GM23338 (cell line): Measurements from ENCODE around the gene ANKRD13B. TPM values are rescaled to one million over a fixed set of nuclear protein-coding genes. Genes with fewer than 3 reads are reported as not detected.
A peak's percentile ranks its signal among the peaks of the same experiment; 100 is the strongest.

Source experiments
- ATAC-seq: fragments of 200-7000 bp; cut with Tn5 transposase; 3 replicates; pipeline ENCODE4 v1.9.1; 2020
- DNase-seq: peaks from one replicate; pipeline ENCODE4 v3.0.0-alpha.2; 2015; ENCODE audit warnings: low spot score
- H2AFZ ChIP-seq: fragments of 200-600 bp; sonication (generic); 2 replicates; pipeline ENCODE4 v1.8.0; 2016; ENCODE audit warnings: antibody characterized with exemption, mild to moderate bottlenecking, moderate library complexity
- H3F3A ChIP-seq: fragments of 200-600 bp; sonication (generic); replicated peaks from 2 replicates; pipeline ENCODE4 v1.8.0; 2017; ENCODE audit warnings: antibody characterized with exemption, mixed run types, low read depth
- H3K27ac ChIP-seq: fragments of 200-600 bp; sonication (generic); 2 replicates; pipeline ENCODE4 v1.6.1; 2016; ENCODE audit warnings: low read depth
- H3K27me3 ChIP-seq: fragments of 200-600 bp; sonication (generic); 2 replicates; pipeline ENCODE4 v1.8.0; 2016; ENCODE audit warnings: mild to moderate bottlenecking, mixed run types, moderate library complexity; ENCODE audit not compliant: insufficient read depth
- H3K36me3 ChIP-seq: fragments of 200-600 bp; sonication (generic); 2 replicates; pipeline ENCODE4 v1.8.0; 2016; ENCODE audit warnings: mild to moderate bottlenecking; ENCODE audit not compliant: insufficient read depth
- H3K4me1 ChIP-seq: fragments of 200-600 bp; sonication (generic); 2 replicates; pipeline ENCODE4 v1.8.0; 2016; ENCODE audit warnings: mild to moderate bottlenecking, moderate library complexity; ENCODE audit not compliant: insufficient read depth
- H3K4me2 ChIP-seq: fragments of 200-600 bp; sonication (generic); 2 replicates; pipeline ENCODE4 v1.7.1; 2017; ENCODE audit warnings: mixed run types
- H3K4me3 ChIP-seq: fragments of 200-600 bp; sonication (generic); 2 replicates; pipeline ENCODE4 v1.6.1; 2016; ENCODE audit warnings: mixed run types
- H3K79me2 ChIP-seq: fragments of 200-600 bp; sonication (generic); replicated peaks from 2 replicates; pipeline ENCODE4 v1.8.0; 2017; ENCODE audit warnings: mild to moderate bottlenecking; ENCODE audit not compliant: insufficient read depth
- H3K9me2 ChIP-seq: fragments of 200-600 bp; sonication (generic); 2 replicates; pipeline ENCODE4 v1.8.0; 2017; ENCODE audit not compliant: insufficient read depth
- H4K20me1 ChIP-seq: fragments of 200-600 bp; sonication (generic); replicated peaks from 2 replicates; pipeline ENCODE4 v1.8.0; 2017; ENCODE audit warnings: mild to moderate bottlenecking; ENCODE audit not compliant: insufficient read depth
- H3K27ac Mint-ChIP-seq: 2 replicates; pipeline ENCODE4 v1.8.0; 2020; ENCODE audit warnings: inconsistent platforms, mild to moderate bottlenecking, moderate library complexity, mixed read lengths
- H3K27me3 Mint-ChIP-seq: 3 replicates; pipeline ENCODE4 v1.8.0; 2022; ENCODE audit warnings: low read depth, mild to moderate bottlenecking, moderate library complexity, mixed read lengths, inconsistent platforms; ENCODE audit not compliant: insufficient read depth, poor library complexity
- H3K36me3 Mint-ChIP-seq: 3 replicates; pipeline ENCODE4 v1.8.0; 2021; ENCODE audit warnings: low read depth, mild to moderate bottlenecking, inconsistent platforms, moderate library complexity, mixed read lengths
- H3K4me1 Mint-ChIP-seq: 3 replicates; pipeline ENCODE4 v1.8.0; 2020; ENCODE audit warnings: mild to moderate bottlenecking, inconsistent platforms, mixed read lengths
- H3K4me3 Mint-ChIP-seq: 3 replicates; pipeline ENCODE4 v1.8.0; 2021; ENCODE audit warnings: moderate library complexity, mild to moderate bottlenecking, inconsistent platforms, mixed read lengths
- H3K9me3 Mint-ChIP-seq: 3 replicates; pipeline ENCODE4 v1.8.0; 2020; ENCODE audit warnings: moderate library complexity, mild to moderate bottlenecking, inconsistent platforms, mixed read lengths
- CREB1 ChIP-seq: fragments of 250-450 bp; sonication (Bioruptor Pico); IDR thresholded peaks from 2 replicates; pipeline ENCODE4 v1.5.0; 2020; ENCODE audit warnings: low read depth, mild to moderate bottlenecking, moderate library complexity
- EZH2 ChIP-seq: fragments of 200-600 bp; sonication (generic); IDR thresholded peaks from one replicate; pipeline ENCODE4 v1.8.0; 2017; ENCODE audit warnings: antibody characterized with exemption, mild to moderate bottlenecking, low read depth; ENCODE audit not compliant: unreplicated experiment
- EZH2phosphoT487 ChIP-seq: fragments of 200-600 bp; sonication (generic); IDR thresholded peaks from one replicate; pipeline ENCODE4 v1.8.1; 2018; ENCODE audit warnings: antibody characterized with exemption; ENCODE audit not compliant: unreplicated experiment
- JUNB ChIP-seq: IDR thresholded peaks from one replicate; pipeline ENCODE4 v1.6.1; 2016; ENCODE audit warnings: antibody characterized with exemption; ENCODE audit not compliant: unreplicated experiment
- NANOG ChIP-seq: IDR thresholded peaks from 2 replicates; pipeline ENCODE4 v1.6.1; 2016; ENCODE audit warnings: antibody characterized with exemption, borderline replicate concordance
- POLR2AphosphoS5 ChIP-seq: IDR thresholded peaks from 2 replicates; pipeline ENCODE4 v1.6.1; 2016; ENCODE audit warnings: antibody characterized with exemption, low read depth
- STAT1 ChIP-seq: IDR thresholded peaks from one replicate; pipeline ENCODE4 v1.6.1; 2016; ENCODE audit warnings: antibody characterized with exemption; ENCODE audit not compliant: unreplicated experiment
- ZNF331 ChIP-seq: fragments of 250-450 bp; sonication (Bioruptor Pico); IDR thresholded peaks from 2 replicates; pipeline ENCODE4 v1.5.0; 2020; ENCODE audit warnings: low read depth, mild to moderate bottlenecking, moderate library complexity
- polyA plus RNA-seq: library from polyadenylated mRNA; unstranded; fragments of >200 nt; fragmentation: Nextera tagmentation; extraction: Ambion mirVana; gene quantifications from 2 replicates; pipeline ENCODE4 v1.2.1, GENCODE V29; 2016
- total RNA-seq: library from RNA; depleted of rRNA; stranded (reverse); fragments of >200 nt; shearing (Covaris generic); gene quantifications from 2 replicates; pipeline ENCODE4 v1.2.3, GENCODE V29; 2014
- TF ChIP-seq, protein P1 (sequence below), 2 experiments: fragments of 200-600 bp in 1 of 2; sonication (generic) in 1 of 2; conservative IDR thresholded peaks; 2 replicates each; pipeline versions ENCODE4 v1.5.1 to v1.6.1; 2016 to 2017; ENCODE audit warnings: antibody characterized with exemption in 2 of 2, low read depth in 2 of 2, mild to moderate bottlenecking in 2 of 2, moderate library complexity in 1 of 2

ANKRD13B gene
- total and polyA plus RNA-seq, 2 experiments from 2014 or later = 8.2 to 57.4 TPM

DNA sequence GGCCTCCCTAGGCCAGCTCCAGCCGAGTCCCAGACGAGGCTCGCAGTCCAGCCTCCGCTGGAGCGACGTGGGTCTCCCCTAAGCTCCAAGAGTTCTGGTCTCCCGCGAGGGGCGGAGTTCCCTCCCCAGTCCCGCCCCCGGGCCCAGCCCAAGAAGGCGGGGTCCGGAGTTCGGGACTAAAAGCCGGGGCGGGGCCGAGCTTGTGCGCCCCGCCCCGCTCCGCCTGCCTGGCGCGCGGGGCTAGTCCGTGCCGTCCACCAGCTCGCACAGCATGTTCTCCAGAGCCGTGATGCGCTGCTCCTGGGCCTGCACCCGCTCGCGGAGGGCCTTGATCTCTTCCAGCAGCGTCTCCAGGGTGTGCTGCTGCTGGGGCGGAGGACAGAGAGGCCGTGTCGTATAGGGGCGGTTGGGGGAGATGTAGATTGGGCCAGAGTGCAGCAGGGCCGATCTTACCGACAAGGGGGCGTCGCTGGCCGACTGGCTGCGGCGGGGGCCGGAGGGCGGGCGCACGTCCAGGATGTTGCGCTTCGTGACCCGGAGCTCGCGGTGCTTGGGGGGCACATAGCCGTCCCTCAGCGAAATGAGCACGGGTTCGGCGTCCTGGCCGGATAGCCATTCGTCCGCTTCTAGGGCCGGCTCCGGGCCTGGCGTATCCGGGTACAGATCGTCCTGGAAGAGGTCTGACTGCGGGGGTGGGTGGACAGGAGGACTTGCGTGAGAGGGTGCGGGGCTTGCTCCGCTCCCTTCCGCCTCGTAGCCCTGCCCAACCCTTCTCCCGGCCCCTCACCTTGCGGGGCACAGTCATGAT lies 22.8 kb downstream of the ANKRD13B start:
- Histone ChIP-seq H3K27me3 (peaks cover 74% of the 10 kb centered on the region), H2AFZ (peak overlapping the region; percentile 86; the same call in 1 of the 2 replicates), H3K36me3 (no peaks in the 10 kb centered on the region), H3K4me2 (peak overlapping the region; percentile 92), H3K79me2 (no peaks in the 10 kb centered on the region), H3K27ac (no peak overlapping the region), H3K4me1 (peaks cover 34% of the 10 kb centered on the region), H3F3A (0 out of 2 replicates have a peak, but pooled peaks cover 4% of the 10 kb centered on the region), H3K4me3 (peak overlapping the region; percentile 67), H4K20me1 (peaks cover 5% of the 10 kb centered on the region; the same call in 1 of the 2 replicates), H3K9me2 (no peaks in the 10 kb centered on the region)
- peaks cover 3% of the 10 kb centered on the region; the same call in 2 of the 3 replicates for H3K36me3 Mint-ChIP-seq
- ATAC-seq (peak; percentile 22), DNase-seq (peak; percentile 94)
- H3K27ac Mint-ChIP-seq = no peak overlapping the region
- H3K9me3 Mint-ChIP-seq = no peaks in the 10 kb centered on the region; the same call in 2 of the 3 replicates
- TF ChIP-seq NANOG (no peak), EZH2phosphoT487 (no peak), JUNB (no peak), STAT1 (no peak), EZH2 (peak; percentile 12)
- H3K27me3 Mint-ChIP-seq = peaks cover 54% of the 10 kb centered on the region
- peaks cover 38% of the 10 kb centered on the region for H3K4me1 Mint-ChIP-seq
- peak overlapping the region; percentile 78 for H3K4me3 Mint-ChIP-seq

DNA sequence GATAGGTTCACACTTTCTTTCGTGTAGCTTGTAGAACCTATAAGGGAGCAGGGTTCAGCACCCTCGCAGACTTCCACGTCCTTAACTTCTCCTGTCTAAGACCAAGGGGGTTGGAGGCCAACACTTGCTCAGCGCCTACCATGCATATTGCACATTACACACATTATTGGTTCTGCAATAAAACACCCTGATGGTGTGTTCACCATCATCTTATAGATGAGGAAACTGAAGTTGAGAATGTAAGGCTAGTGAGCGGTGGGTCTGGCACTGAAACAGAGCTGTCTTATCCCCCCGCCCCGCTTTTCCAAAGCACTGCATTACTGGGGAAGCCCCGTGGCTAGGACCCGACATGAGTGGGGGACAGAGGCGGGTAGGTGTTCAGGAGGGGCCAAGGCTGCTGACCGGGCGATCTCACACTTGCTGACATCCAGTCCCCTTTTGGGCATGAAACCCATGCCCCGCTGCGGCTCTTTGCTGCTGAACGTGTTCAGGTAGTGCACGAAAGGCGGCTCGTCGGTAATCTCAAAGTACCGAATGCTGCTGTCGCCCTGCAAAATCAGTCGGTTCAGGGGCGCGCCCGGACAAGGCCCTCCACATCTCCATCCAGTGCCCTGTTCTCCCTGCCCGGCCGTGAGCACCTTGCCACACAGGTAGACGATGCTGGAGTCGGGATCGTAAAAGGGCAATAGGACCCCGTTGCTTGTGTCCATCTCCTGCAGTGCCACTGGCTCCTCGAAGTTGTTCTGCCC lies 23.5 kb downstream of the ANKRD13B start:
- no peak overlapping the region for H3K27ac ChIP-seq
- peak; percentile 36 for DNase-seq
- no peak overlapping the region; the same call in 1 of the 2 replicates for H2AFZ ChIP-seq
- peaks cover 80% of the 10 kb centered on the region for H3K27me3 ChIP-seq
- H3K27me3 Mint-ChIP-seq = peaks cover 60% of the 10 kb centered on the region
- no peak overlapping the region for H3K27ac Mint-ChIP-seq
- peak overlapping the region; percentile 67 for H3K4me3 ChIP-seq
- H3K36me3 ChIP-seq = no peaks in the 10 kb centered on the region
- peaks cover 5% of the 10 kb centered on the region; the same call in 1 of the 2 replicates for H4K20me1 ChIP-seq
- no peaks in the 10 kb centered on the region; the same call in 1 of the 3 replicates for H3K36me3 Mint-ChIP-seq
- 0 out of 2 replicates have a peak, but pooled peaks cover 4% of the 10 kb centered on the region for H3F3A ChIP-seq
- H3K4me1 ChIP-seq = peaks cover 34% of the 10 kb centered on the region
- ATAC-seq = no peak
- peak overlapping the region; percentile 78 for H3K4me3 Mint-ChIP-seq
- H3K9me2 ChIP-seq = no peaks in the 10 kb centered on the region
- peaks cover 39% of the 10 kb centered on the region for H3K4me1 Mint-ChIP-seq
- H3K9me3 Mint-ChIP-seq = no peaks in the 10 kb centered on the region; the same call in 1 of the 3 replicates
- H3K4me2 ChIP-seq = peak overlapping the region; percentile 92
- no peak for TF ChIP-seq ZNF331 (CRISPR knock-in tag)
- TF ChIP-seq EZH2 = peak; percentile 8
- no peaks in the 10 kb centered on the region for H3K79me2 ChIP-seq

DNA sequence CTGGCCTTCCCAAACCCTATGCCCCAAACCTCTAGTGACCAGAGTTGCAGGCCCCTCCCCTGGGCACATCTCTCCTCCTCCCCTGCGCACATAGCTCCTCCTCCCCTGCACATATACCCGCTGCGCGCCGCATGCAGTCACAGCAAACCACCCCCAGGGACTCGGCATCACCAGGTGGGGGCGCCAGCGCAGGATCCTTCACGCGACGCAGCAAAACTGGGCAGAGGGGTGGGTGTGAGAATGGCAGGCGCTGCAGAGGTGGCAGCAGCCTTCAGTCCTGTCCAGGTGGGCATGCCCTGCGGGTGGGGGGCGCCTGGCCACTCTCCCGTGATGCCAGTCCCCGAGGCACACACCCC lies 24.2 kb downstream of the ANKRD13B start:
- no peak overlapping the region for H3K27ac Mint-ChIP-seq
- Histone ChIP-seq H4K20me1 (peaks cover 5% of the 10 kb centered on the region; the same call in 1 of the 2 replicates), H3K36me3 (no peaks in the 10 kb centered on the region), H3K27ac (no peak overlapping the region), H3K4me1 (peaks cover 38% of the 10 kb centered on the region), H3F3A (0 out of 2 replicates have a peak, but pooled peaks cover 4% of the 10 kb centered on the region), H3K27me3 (peaks cover 87% of the 10 kb centered on the region), H2AFZ (peak overlapping the region; percentile 93), H3K79me2 (no peaks in the 10 kb centered on the region), H3K9me2 (no peaks in the 10 kb centered on the region), H3K4me2 (peak overlapping the region; percentile 92), H3K4me3 (peak overlapping the region; percentile 67)
- H3K36me3 Mint-ChIP-seq = no peaks in the 10 kb centered on the region; the same call in 1 of the 3 replicates
- DNase-seq (peak; percentile 95), ATAC-seq (peak; percentile 21)
- no peak for TF ChIP-seq EZH2phosphoT487
- no peak for TF ChIP-seq STAT1
- peak; percentile 38; the same call in 1 of the 2 replicates for TF ChIP-seq CREB1 (CRISPR knock-in tag)
- 0 out of 2 replicates have a peak, but pooled peaks have one; percentile 22 for TF ChIP-seq POLR2AphosphoS5
- TF ChIP-seq JUNB = no peak
- TF ChIP-seq, protein P1, sequence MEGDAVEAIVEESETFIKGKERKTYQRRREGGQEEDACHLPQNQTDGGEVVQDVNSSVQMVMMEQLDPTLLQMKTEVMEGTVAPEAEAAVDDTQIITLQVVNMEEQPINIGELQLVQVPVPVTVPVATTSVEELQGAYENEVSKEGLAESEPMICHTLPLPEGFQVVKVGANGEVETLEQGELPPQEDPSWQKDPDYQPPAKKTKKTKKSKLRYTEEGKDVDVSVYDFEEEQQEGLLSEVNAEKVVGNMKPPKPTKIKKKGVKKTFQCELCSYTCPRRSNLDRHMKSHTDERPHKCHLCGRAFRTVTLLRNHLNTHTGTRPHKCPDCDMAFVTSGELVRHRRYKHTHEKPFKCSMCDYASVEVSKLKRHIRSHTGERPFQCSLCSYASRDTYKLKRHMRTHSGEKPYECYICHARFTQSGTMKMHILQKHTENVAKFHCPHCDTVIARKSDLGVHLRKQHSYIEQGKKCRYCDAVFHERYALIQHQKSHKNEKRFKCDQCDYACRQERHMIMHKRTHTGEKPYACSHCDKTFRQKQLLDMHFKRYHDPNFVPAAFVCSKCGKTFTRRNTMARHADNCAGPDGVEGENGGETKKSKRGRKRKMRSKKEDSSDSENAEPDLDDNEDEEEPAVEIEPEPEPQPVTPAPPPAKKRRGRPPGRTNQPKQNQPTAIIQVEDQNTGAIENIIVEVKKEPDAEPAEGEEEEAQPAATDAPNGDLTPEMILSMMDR (conservative IDR thresholded peaks at IDR 0.05; ENCODE audit: low read depth in 2 of 2) = peak; percentile 77 to 94
- H3K4me3 Mint-ChIP-seq = peak overlapping the region; percentile 78
- peaks cover 67% of the 10 kb centered on the region for H3K27me3 Mint-ChIP-seq
- H3K9me3 Mint-ChIP-seq = no peaks in the 10 kb centered on the region; the same call in 1 of the 3 replicates
- H3K4me1 Mint-ChIP-seq = peaks cover 42% of the 10 kb centered on the region
